Body of pancreas (tissue), 4 donors: ENCODE measurements around the gene FBLN5. TPM values are rescaled to one million over a fixed set of nuclear protein-coding genes. Genes with fewer than 3 reads are reported as not detected.
A peak's percentile ranks its signal among the peaks of the same experiment; 100 is the strongest.

Experiments used
- ATAC-seq: fragments of 150-250 bp; one replicate; pipeline ENCODE4 v1.9.1; 2016
- DNase-seq, 4 donors: peaks; one replicate each; pipeline ENCODE4 v3.0.0-alpha.2; 2019
- H3K27ac ChIP-seq, 4 donors: fragments of 200-600 bp; sonication (generic); 1 replicate in 3 of 4; 2 replicates in 1 of 4; pipeline versions ENCODE4 v1.5.1 to v1.6.1; 2016 to 2019; ENCODE audit warnings: mild to moderate bottlenecking in 1 of 4, mixed read lengths in 1 of 4, moderate library complexity in 1 of 4
- H3K27me3 ChIP-seq, 2 donors: fragments of 200-600 bp; sonication (generic); one replicate each; pipeline ENCODE4 v1.6.0; 2016; ENCODE audit warnings: mild to moderate bottlenecking in 1 of 2
- H3K36me3 ChIP-seq, 2 donors: fragments of 200-600 bp; sonication (generic); replicated peaks in 1 of 2; 2 replicates each; pipeline ENCODE4 v1.5.1; 2016; ENCODE audit warnings: low read depth in 2 of 2; ENCODE audit not compliant: insufficient read depth in 1 of 2
- H3K4me1 ChIP-seq: fragments of 200-600 bp; sonication (generic); one replicate; pipeline ENCODE4 v1.6.0; 2016
- H3K4me3 ChIP-seq, 2 donors: fragments of 200-600 bp; sonication (generic); 1 replicate in 1 of 2; 2 replicates in 1 of 2; pipeline ENCODE4 v1.5.1; 2016 to 2019
- H3K9me3 ChIP-seq, 3 donors: fragments of 200-600 bp; sonication (generic); 1 replicate in 2 of 3; 2 replicates in 1 of 3; pipeline ENCODE4 v1.5.1; 2016
- POLR2A ChIP-seq, 3 donors: fragments of 450-650 bp; IDR thresholded peaks; one replicate each; pipeline ENCODE4 v1.6.1; 2016; ENCODE audit warnings: antibody characterized with exemption in 3 of 3, mild to moderate bottlenecking in 2 of 3
- WGBS, 2 donors: methylation state at CpG; one replicate each; pipeline ENCODE4 v1.1.5; 2017; 5-methylcytosine and 5-hydroxymethylcytosine counted together
- intact Hi-C: fragments of 100-400 bp; cut with DNase I; formaldehyde crosslinking; loops from one replicate; pipeline ENCODE4 v1.15.1; 2023
- total RNA-seq, 2 donors: library from RNA; depleted of rRNA; stranded (reverse); fragments of >200 nt; gene quantifications; one replicate each; pipeline ENCODE4 v1.1.0, GENCODE V29; 2016
- TF ChIP-seq, protein P1 (sequence below), 7 experiments: fragments of 450-650 bp in 4 of 7; fragments of 200-600 bp in 3 of 7; sonication (generic) in 3 of 7; IDR thresholded peaks; one replicate each; pipeline ENCODE4 v1.5.1; 2016 to 2019; ENCODE audit warnings: antibody characterized with exemption in 7 of 7

Gene FBLN5
- total RNA-seq, 2 donors from 2014 or later: 52.1 to 129 TPM

- TF ChIP-seq, protein P1, sequence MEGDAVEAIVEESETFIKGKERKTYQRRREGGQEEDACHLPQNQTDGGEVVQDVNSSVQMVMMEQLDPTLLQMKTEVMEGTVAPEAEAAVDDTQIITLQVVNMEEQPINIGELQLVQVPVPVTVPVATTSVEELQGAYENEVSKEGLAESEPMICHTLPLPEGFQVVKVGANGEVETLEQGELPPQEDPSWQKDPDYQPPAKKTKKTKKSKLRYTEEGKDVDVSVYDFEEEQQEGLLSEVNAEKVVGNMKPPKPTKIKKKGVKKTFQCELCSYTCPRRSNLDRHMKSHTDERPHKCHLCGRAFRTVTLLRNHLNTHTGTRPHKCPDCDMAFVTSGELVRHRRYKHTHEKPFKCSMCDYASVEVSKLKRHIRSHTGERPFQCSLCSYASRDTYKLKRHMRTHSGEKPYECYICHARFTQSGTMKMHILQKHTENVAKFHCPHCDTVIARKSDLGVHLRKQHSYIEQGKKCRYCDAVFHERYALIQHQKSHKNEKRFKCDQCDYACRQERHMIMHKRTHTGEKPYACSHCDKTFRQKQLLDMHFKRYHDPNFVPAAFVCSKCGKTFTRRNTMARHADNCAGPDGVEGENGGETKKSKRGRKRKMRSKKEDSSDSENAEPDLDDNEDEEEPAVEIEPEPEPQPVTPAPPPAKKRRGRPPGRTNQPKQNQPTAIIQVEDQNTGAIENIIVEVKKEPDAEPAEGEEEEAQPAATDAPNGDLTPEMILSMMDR (IDR thresholded peaks at IDR 0.05): no peak
- TF ChIP-seq POLR2A (IDR thresholded peaks at IDR 0.05): no peak
- peak overlapping the region in 1 of 4 donors; percentile 39 for H3K27ac ChIP-seq
- H3K9me3 ChIP-seq: no peaks in the 10 kb centered on the region
- no peak overlapping the region for H3K4me3 ChIP-seq
- intact Hi-C loops: loop anchor here (10.0 kb wide), 1 partner anchor 50 kb away; no protein-coding TSS in a partner anchor
- H3K27me3 ChIP-seq: no peaks in the 10 kb centered on the region
- DNase-seq (no peak), ATAC-seq (no peak)
- H3K4me1 ChIP-seq: peaks cover 28% of the 10 kb centered on the region
- no peaks in the 10 kb centered on the region for H3K36me3 ChIP-seq
- WGBS, 2 donors: 91 to 99% methylated on average over 4 of the region's 4 CpGs
These were observed 62.3 kb downstream of the FBLN5 start for GRCh38 chr14:91885113-91885712.

DNA sequence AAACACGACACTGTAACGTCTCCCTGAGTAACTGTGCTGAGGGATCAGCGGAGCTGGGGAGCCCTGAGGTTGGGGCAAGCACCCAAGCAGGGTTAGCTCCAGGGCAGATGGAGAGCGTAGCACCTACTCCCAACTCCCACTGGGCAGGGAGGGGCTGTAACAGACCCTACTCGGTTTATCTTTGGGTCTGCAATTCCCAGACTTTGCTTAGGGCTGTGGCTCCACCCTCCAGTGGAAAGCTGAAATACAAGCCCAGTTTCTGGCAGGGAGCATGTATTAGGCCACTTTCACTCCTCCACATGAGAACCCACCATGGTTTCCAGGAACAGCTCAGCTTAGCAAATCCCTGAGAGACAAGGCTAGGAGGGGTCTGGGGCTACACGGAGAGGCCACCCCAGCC, 62.8 kb downstream of the FBLN5 start:
- Histone ChIP-seq H3K4me3 (no peak overlapping the region), H3K36me3 (no peaks in the 10 kb centered on the region), H3K27me3 (no peaks in the 10 kb centered on the region), H3K4me1 (peaks cover 28% of the 10 kb centered on the region), H3K9me3 (no peaks in the 10 kb centered on the region), H3K27ac (peak overlapping the region in 2 of 4 donors; percentile 5 to 39)
- ATAC-seq (no peak), DNase-seq (no peak)
- TF ChIP-seq POLR2A (IDR thresholded peaks at IDR 0.05): no peak
- TF ChIP-seq, protein P1 (IDR thresholded peaks at IDR 0.05): no peak
- intact Hi-C loops: loop anchor here (10.0 kb wide), 1 partner anchor 50 kb away; no protein-coding TSS in a partner anchor
- WGBS, 2 donors: 75 to 79% methylated on average over 5 to 6 of the region's 6 CpGs

DNA sequence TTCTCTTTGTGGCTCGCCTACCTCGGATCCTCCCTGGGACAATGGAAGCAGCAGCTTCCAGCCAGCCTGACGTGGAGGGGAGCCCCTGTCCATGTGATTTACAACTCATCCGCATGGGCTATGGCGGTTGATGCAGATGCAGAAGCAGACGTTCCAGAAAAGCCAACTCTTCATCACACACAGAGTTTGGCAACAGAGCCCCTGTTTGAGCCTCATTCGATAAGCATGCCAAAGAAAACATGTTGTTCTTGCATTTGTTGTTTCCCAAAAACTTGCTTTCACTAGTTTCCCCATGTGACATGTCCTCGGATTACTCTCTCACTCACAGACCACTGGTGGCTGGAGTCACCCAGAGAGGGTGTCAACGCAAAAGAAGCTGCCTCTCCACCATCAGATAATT, 63.7 kb downstream of the FBLN5 start:
- H3K9me3 ChIP-seq: no peaks in the 10 kb centered on the region
- H3K36me3 ChIP-seq: no peaks in the 10 kb centered on the region
- no peak for TF ChIP-seq POLR2A (IDR thresholded peaks at IDR 0.05)
- TF ChIP-seq, protein P1 (IDR thresholded peaks at IDR 0.05): no peak
- H3K4me3 ChIP-seq: no peak overlapping the region
- ATAC-seq (peak; percentile 34), DNase-seq (peak in 1 of 4 donors; percentile 32)
- peaks cover 27% of the 10 kb centered on the region for H3K4me1 ChIP-seq
- H3K27ac ChIP-seq: no peak overlapping the region
- H3K27me3 ChIP-seq: no peaks in the 10 kb centered on the region
- intact Hi-C loops: loop anchor here (10.0 kb wide), 1 partner anchor 49 kb away; no protein-coding TSS in a partner anchor
- WGBS, 2 donors: 88 to 94% methylated on average over 9 of the region's 9 CpGs

- Histone ChIP-seq H3K4me3 (no peak overlapping the region), H3K27me3 (no peaks in the 10 kb centered on the region), H3K36me3 (no peaks in the 10 kb centered on the region), H3K27ac (no peak overlapping the region), H3K9me3 (no peaks in the 10 kb centered on the region), H3K4me1 (peaks cover 25% of the 10 kb centered on the region)
- 70 to 79% methylated on average over 2 to 4 of the region's 4 CpGs for WGBS, 2 donors
- TF ChIP-seq, protein P1 (IDR thresholded peaks at IDR 0.05): no peak
- no peak for TF ChIP-seq POLR2A (IDR thresholded peaks at IDR 0.05)
- ATAC-seq (no peak), DNase-seq (no peak)
- intact Hi-C loops: loop anchor here (10.0 kb wide), 1 partner anchor 48 kb away; no protein-coding TSS in a partner anchor
These were observed 64.7 kb downstream of the FBLN5 start for GRCh38 chr14:91882776-91883175.

DNA sequence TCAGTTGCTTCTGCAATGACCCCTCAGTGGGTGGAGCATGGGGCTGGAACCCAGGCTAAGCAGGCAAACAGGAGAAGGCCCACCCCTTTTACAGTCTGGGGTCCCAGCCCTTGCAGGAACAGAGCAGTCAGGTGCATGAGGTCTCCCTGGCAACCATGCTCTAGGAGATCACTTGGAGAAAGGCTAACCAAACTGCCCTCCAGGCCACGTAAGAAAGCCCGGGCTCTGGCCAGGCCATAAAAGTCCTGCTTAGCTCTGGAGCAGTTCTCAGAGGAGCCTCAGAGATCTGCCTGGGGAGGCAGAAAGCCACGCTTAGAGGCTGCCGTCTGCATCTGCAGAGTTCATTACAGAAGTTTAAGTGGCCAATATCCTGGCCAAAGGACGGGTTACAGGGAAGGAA, 65.1 kb downstream of the FBLN5 start:
- no peak overlapping the region for H3K4me3 ChIP-seq
- H3K36me3 ChIP-seq: no peaks in the 10 kb centered on the region
- no peaks in the 10 kb centered on the region for H3K9me3 ChIP-seq
- H3K4me1 ChIP-seq: peaks cover 26% of the 10 kb centered on the region
- ATAC-seq: no peak
- no peak for TF ChIP-seq POLR2A (IDR thresholded peaks at IDR 0.05)
- TF ChIP-seq, protein P1 (IDR thresholded peaks at IDR 0.05): no peak
- intact Hi-C loops: loop anchor here (10.0 kb wide), 1 partner anchor 48 kb away; no protein-coding TSS in a partner anchor
- no peak for DNase-seq
- H3K27me3 ChIP-seq: no peaks in the 10 kb centered on the region
- H3K27ac ChIP-seq: no peak overlapping the region
- WGBS, 2 donors: 82 to 89% methylated on average over 5 of the region's 5 CpGs
